ENCODE data around the gene RPTN. TPM values are rescaled to one million over a fixed set of nuclear protein-coding genes. Genes with fewer than 3 reads are reported as not detected.

The RPTN gene
- polyA plus RNA-seq, 3 donors = not detected

DNA sequence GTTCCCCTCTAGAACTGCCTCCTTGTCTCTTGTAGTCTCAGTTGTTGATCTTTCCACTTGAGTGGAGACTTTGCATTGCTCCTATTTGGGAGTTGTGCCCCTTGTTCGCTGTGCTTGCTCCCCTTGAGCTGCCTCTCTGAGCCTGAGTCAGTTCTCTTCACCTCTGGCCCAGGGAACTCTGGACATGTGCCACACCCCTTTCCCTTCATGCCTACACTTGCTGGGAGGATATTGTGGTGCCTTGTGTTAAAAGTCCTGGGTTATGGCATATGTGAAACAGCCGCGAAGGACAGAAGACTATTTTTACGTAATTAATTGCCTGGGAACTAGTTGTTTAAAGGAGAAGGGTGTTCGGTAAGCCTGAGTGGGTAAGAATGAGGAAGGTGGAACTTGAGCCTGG lies 32.2 kb upstream of the RPTN start:
- peak overlapping the region in 1 of 2 donors; percentile 8 for H3K4me3 Mint-ChIP-seq

DNA sequence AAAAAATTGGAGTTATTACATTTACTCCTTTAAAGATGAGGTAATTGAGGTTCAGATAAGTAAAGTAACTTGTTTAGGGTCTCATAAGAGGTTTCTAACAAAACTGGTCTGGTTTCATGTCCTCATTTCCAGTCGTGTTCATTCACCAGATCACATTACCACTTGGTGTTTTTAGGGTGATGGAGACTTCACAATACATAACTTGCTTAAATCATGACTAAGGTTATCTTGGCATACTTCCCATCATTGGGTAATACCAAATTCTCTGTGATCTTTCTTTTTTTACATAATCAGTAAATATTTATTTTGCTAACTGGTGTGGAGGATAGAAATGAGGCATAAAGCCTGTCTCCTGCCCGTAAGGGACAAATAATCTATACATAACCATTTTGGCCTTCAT lies 31.6 kb upstream of the RPTN start:
- peaks cover 14 to 32% (median 20%) of the 10 kb centered on the region in 3 donors for H3K27me3 Mint-ChIP-seq (ENCODE audit: low read depth in 3 of 3)
- TF ChIP-seq CTCF (IDR thresholded peaks at IDR 0.05) = no peak
- peak; percentile 39 to 58 (median 52) for DNase-seq

More for the DNA sequence above, 32.2 kb upstream of the RPTN start:
- peaks cover 23% of the 10 kb centered on the region for H3K4me1 Mint-ChIP-seq
- no peak for TF ChIP-seq CTCF (IDR thresholded peaks at IDR 0.05)
- peaks cover 14 to 32% (median 18%) of the 10 kb centered on the region in 3 donors for H3K27me3 Mint-ChIP-seq (ENCODE audit: low read depth in 3 of 3)
- H2AFZ ChIP-seq (ENCODE audit: insufficient read depth, low read depth, low read length, poor library complexity, severe bottlenecking) = no peak overlapping the region
- no peaks in the 10 kb centered on the region for H3K79me2 ChIP-seq (ENCODE audit: insufficient read depth, low read length)
- H3K36me3 ChIP-seq (replicated peaks in 1 of 2; ENCODE audit: control insufficient read depth in 1 of 2, insufficient read depth in 2 of 2, low read length in 2 of 2) = no peaks in the 10 kb centered on the region
- H3K9me3 Mint-ChIP-seq = peaks cover 0 to 7% (median 0%) of the 10 kb centered on the region in 7 donors
- no peak overlapping the region for H3K4me2 ChIP-seq (replicated peaks; ENCODE audit: extremely low read depth, low read length, poor library complexity, severe bottlenecking)
- peaks cover 15 to 20% of the 10 kb centered on the region in 2 donors for H3K4me1 ChIP-seq (ENCODE audit: control insufficient read depth in 1 of 2, insufficient read depth in 2 of 2, low read length in 2 of 2)
- H3K27ac ChIP-seq (ENCODE audit: low read depth in 1 of 2, low read length in 2 of 2) = no peak overlapping the region
- no peak overlapping the region for H3K27ac Mint-ChIP-seq
- H3K27me3 ChIP-seq (ENCODE audit: control insufficient read depth in 2 of 2, insufficient read depth in 2 of 2, low read length in 2 of 2) = peaks cover 0 to 15% of the 10 kb centered on the region in 2 donors
- no peak for DNase-seq
- H3K4me3 ChIP-seq (replicated peaks in 1 of 3; ENCODE audit: low read depth in 2 of 3, low read length in 3 of 3) = no peak overlapping the region
- intact Hi-C loops (cut with micrococcal nuclease) = loop anchor here in 1 of 2 donors (2.0 to 5.0 kb wide), 2 partner anchors 251 to 268 kb away; no protein-coding TSS in a partner anchor
- no peak overlapping the region for H3K9ac ChIP-seq (ENCODE audit: insufficient read depth, low read length, poor library complexity, severe bottlenecking)
- H3K36me3 Mint-ChIP-seq = no peaks in the 10 kb centered on the region
- 80% methylated on average over 4 of the region's 5 CpGs for WGBS (ENCODE audit: insufficient coverage)
- H4K20me1 ChIP-seq (ENCODE audit: insufficient read depth, low read length) = no peaks in the 10 kb centered on the region
- no peaks in the 10 kb centered on the region for H3K9me3 ChIP-seq (replicated peaks in 1 of 2; ENCODE audit: control insufficient read depth in 1 of 2, insufficient read depth in 1 of 2, low read length in 2 of 2)

More for the DNA sequence above, 31.6 kb upstream of the RPTN start:
- Mint-ChIP-seq H3K4me3 (no peak overlapping the region), H3K4me1 (peaks cover 23% of the 10 kb centered on the region), H3K27ac (peak overlapping the region in 1 of 7 donors; percentile 73), H3K9me3 (peaks cover 0 to 5% (median 0%) of the 10 kb centered on the region in 7 donors), H3K36me3 (no peaks in the 10 kb centered on the region)
- Histone ChIP-seq H2AFZ (ENCODE audit: insufficient read depth, low read depth, low read length, poor library complexity, severe bottlenecking) (peak overlapping the region; percentile 3), H3K27me3 (ENCODE audit: control insufficient read depth in 2 of 2, insufficient read depth in 2 of 2, low read length in 2 of 2) (peaks cover 0 to 15% of the 10 kb centered on the region in 2 donors), H3K4me1 (ENCODE audit: control insufficient read depth in 1 of 2, insufficient read depth in 2 of 2, low read length in 2 of 2) (peaks cover 15 to 20% of the 10 kb centered on the region in 2 donors), H3K4me3 (replicated peaks in 1 of 3; ENCODE audit: low read depth in 2 of 3, low read length in 3 of 3) (no peak overlapping the region), H3K27ac (ENCODE audit: low read depth in 1 of 2, low read length in 2 of 2) (no peak overlapping the region), H3K9me3 (replicated peaks in 1 of 2; ENCODE audit: control insufficient read depth in 1 of 2, insufficient read depth in 1 of 2, low read length in 2 of 2) (no peaks in the 10 kb centered on the region), H3K36me3 (replicated peaks in 1 of 2; ENCODE audit: control insufficient read depth in 1 of 2, insufficient read depth in 2 of 2, low read length in 2 of 2) (no peaks in the 10 kb centered on the region), H3K9ac (ENCODE audit: insufficient read depth, low read length, poor library complexity, severe bottlenecking) (no peak overlapping the region), H4K20me1 (ENCODE audit: insufficient read depth, low read length) (no peaks in the 10 kb centered on the region), H3K79me2 (ENCODE audit: insufficient read depth, low read length) (no peaks in the 10 kb centered on the region), H3K4me2 (replicated peaks; ENCODE audit: extremely low read depth, low read length, poor library complexity, severe bottlenecking) (no peak overlapping the region)
- WGBS (ENCODE audit: insufficient coverage) = no CpG with 5 or more reads among the region's 2 CpGs
- intact Hi-C loops (cut with micrococcal nuclease) = loop anchor here in 1 of 2 donors (2.0 to 5.0 kb wide), 2 partner anchors 252 to 268 kb away; no protein-coding TSS in a partner anchor
